DLD1 (cell line): ENCODE results near the gene SPRYD3.
"Not testable (repeated sequence)": the region's sequence is repeated elsewhere in the genome, so short reads cannot be mapped to it uniquely, and the experiment has no call there.

Source experiments
- in situ Hi-C: cut with HindIII; loops from 2 replicates; pipeline ENCODE4 v1.10.0; 2017; ENCODE audit warnings: low sequenced_read_pairs

SPRYD3 gene, protein sequence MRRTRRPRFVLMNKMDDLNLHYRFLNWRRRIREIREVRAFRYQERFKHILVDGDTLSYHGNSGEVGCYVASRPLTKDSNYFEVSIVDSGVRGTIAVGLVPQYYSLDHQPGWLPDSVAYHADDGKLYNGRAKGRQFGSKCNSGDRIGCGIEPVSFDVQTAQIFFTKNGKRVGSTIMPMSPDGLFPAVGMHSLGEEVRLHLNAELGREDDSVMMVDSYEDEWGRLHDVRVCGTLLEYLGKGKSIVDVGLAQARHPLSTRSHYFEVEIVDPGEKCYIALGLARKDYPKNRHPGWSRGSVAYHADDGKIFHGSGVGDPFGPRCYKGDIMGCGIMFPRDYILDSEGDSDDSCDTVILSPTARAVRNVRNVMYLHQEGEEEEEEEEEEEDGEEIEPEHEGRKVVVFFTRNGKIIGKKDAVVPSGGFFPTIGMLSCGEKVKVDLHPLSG

DNA sequence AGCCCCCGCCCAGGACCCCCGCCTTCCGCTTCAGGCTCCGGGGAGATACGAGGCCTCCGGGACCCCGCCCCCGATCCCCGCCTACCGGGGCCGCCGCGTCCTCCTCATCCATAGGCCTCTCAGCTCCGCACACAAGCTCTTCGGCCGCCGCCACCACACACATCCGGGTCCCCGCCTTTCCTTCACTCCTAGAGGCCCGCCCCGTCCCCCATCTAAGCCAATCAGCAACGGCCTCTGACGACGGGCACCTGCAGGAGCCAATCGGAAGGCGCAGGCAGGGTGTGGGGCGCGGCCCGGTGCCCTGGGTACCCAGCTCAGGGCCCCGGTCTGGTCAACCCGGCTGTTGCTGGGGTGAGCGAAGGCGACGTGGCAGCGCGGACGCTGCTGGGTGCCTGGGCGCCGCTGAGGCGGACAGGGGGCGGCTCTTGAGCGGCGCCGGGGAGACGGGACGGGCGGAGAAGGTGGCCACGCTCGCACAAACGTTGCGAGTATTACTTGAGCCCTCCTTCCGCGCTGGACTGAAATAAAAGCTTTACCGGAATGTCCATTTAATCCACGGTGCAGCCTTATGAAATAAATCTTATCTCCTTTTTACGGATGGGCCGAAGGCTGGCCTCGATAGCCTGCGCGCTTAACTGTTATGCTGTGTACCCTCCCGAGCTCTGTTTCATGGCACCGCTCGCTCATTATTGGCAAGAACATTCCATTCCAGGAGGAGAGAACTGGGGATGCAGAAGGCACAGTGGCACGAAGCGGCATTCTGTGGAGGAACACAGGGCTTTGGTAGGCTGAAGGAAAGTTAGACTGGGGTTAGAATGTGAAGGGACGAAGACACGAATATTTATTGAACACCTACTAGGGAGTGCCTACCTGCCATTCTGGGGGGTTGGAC lies at the start of gene SPRYD3:
Gene SPRYD3 (minus strand): TSS at position 165 of the 892 bp plus-strand sequence. CDS start 57 bp downstream, at position 108.
- in situ Hi-C loops, result no loop called here

DNA sequence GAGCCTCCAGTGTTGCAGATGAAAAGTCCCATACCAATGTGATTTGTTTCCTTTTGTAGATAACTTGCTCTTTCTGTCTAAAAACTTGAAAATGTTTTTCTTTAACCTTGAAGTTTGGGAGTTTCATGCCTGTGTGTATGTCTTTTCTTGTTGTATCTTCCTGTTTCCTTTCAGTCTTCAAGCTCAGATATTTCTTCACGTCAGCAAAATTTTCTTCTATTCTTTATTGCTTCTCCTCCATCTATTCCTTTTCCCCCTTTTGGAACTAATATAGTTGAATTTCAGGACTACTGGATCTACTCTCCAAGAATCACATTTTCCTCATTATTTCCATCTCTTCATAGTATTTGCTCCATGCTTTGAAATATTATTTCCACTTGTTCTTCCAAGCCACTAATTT lies 48.0 kb upstream of the SPRYD3 start:
- in situ Hi-C loops, result no loop called here

DNA sequence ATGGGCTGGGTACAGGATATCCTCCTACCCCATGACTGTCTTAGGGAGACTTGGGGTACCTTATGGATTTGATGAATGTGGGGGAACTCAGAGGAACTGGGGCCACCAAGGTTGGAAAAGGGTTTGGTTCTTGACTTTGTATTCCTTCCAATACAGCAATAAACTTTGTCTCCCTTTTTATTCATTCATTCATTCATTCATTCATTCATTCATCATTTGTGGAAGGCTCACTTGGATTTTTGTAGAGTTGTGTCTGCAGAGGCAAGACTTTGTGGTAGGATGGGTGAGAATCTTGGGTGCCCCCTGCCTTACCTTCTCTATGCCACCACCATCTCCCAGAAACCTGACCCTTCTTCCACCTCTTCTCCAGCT lies 45.1 kb upstream of the SPRYD3 start:
- in situ Hi-C loops, result no loop called here

DNA sequence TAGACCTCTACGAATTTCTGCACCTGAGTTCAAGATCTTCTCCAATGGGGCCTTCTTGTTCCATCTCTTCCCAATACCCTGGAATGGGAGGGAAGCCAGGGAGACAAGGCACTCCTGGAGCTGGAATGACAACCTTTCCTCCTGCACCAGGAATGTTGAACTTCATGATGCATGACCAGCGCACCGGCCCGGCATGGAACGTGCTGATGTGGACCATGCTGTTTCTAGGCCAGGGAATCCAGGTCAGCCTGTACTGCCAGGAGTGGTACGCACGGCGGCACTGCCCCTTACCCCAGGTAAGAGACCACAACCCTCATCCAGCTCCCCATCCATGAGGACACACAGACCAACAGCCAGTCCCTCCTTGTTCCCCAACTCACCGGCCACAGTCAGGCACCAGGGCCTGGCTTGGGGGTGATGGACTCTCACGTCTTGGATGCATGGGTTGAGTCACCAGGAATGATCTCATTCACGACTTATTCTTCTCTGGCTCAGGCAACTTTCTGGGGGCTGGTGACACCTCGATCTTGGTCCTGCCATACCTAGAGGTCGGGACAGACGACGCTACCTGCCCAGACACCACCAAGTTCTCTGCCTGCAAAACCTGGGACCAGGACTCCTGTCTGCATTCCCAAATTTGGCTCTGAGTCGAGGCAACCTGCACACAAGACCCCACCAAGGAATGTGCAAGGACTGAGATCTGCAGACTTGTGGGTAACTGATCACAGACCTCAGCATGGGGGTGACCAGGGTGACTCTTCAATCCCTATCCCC lies 44.6 kb upstream of the SPRYD3 start:
- in situ Hi-C loops, result no loop called here

DNA sequence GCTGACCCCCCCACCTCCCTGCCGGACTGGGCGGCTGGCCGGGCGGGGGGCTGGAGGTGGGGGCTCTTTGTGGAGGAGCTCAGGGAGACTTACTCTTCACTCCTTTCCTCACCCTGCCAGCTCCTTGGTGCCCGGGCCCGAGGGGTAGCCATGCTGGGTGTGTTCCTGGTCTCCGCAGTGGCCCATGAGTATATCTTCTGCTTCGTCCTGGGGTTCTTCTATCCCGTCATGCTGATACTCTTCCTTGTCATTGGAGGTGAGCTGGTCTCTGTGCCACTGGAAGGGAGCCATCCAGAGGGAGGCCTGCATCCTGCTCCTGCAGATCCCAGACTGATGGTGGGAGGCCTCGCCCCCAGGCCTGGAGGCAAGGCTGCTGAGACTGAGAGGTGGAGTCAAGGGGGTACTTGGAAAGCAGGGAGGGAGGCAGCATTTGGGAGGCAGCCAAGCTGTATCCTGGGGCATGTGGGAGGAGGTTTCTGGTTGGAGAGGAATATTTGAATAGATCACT lies 43.8 kb upstream of the SPRYD3 start:
- in situ Hi-C loops, result no loop called here

DNA sequence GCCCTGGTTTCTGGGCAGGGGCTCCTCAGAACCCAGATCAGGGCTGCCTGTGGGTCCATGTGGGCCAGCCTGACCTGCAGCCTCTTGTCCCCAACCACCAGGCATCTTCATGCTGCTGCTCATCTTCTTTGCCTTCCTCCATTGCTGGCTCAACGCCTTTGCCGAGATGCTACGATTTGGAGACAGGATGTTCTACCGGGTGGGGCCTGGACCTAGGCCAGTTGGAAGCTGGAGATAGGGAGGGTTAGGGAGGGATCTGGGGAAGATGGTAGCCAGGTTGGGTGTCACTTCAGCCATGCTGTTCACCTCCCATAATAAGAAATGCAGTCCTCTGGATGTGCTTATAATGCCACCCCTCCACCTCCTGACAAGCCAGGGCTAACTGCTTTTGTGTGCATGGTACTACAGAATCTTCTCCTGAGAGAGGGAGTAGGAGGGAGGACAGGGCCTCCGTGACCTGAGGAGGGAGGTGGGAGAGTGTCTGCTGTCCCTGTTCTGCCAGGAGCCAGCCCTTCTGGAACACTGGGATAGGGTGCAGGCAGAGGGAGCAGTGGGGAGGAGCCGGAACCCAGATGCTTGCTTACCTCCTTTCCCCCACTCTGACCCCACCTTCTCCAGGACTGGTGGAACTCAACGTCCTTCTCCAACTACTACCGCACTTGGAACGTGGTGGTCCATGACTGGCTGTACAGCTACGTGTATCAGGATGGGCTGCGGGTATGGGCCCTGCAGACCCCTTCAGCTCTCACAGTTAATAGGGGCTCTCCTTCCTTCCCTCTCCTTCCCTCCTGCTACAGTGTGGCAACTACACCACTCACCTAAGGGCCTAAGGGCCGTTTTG lies 41.7 kb upstream of the SPRYD3 start:
- in situ Hi-C loops, result no loop called here

DNA sequence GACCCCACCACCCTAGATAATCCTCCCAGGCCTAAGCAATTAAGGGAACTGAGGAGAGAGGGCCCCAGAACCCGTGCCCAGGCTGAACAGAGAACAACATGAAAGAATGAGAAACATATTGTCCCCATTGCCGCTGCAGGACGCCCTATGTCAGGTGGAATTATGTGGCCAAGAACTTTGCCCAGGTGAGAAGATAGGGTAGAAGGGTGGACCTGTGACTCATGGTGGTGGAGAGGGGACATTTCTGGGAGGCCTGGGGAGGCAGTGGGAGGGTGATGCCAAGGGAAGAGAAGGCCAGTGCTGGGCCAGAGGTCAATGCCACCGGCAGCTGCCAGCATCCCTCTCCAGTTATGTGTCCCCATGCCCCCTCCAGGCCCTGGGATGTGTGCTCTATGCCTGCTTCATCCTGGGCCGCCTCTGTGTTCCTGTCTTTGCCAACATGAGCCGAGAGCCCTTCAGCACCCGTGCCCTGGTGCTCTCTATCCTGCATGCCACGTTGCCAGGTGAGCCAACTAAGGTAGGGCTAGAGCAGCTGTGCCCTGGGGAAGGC lies 39.6 kb upstream of the SPRYD3 start:
- in situ Hi-C loops, result no loop called here

DNA sequence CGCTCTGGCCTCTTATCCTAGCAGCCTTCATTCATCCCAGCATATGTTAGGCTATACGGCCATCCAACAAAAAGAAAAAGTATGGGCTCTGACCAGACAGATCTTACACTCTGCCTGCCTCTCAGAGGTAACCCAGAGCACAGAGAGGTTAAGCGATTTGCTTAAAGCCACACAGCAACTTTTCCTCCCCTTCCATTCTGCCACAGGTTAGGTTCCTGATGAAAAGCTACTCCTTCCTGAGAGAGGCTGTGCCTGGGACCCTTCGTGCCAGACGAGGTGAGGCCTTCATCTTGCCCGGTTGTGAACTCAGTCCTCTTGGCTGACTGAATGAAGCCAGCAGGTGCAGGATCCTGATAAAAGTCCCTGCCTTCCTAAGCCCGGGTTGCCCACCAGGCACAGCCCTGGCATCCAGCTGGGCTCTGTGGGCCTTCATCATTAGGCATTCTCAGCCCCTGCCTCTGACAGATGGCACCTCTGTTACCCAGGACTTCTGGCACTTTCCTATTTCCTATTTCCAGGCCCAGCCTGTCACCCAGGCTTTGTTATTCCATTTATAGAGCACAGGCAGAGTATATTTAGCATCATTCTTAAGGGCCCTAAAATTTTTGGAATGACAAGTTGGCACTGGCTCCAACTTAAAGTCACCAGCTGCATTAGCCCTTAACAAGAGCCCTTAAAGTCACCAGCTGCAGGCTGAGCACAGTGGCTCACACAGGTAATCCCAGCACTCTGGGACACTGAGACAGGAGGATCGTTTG lies 36.9 kb upstream of the SPRYD3 start:
- in situ Hi-C loops, result no loop called here

DNA sequence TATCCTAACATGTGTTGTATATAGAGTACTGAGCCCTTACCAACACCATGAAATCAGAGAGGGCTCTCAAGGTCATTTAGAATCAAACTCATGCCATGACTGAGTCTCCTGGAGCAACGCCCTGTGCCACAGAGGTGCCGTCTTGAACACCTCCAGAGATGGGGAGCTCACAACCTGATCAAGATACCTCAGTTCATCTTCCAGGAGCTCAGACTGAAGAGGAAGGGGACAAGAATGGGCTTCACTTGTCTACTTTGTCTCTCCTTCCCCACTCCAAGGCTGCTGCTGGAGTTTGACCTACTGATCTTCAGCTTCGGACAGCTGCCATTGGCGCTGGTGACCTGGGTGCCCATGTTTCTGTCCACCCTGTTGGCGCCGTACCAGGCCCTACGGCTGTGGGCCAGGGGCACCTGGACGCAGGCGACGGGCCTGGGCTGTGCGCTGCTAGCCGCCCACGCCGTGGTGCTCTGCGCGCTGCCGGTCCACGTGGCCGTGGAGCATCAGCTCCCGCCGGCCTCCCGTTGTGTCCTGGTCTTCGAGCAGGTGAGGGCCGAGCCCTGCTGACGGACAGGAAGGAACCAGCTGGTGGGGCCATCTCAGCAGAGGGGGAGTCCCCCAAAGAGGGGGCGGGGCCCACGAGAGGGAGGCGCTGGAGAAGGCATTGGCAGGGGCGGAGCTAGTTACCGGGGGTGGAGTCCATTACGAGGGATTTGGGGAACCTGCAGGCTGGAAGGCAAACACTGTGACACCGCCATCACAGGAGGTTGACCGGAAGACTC lies 36.1 kb upstream of the SPRYD3 start:
- in situ Hi-C loops, result no loop called here

DNA sequence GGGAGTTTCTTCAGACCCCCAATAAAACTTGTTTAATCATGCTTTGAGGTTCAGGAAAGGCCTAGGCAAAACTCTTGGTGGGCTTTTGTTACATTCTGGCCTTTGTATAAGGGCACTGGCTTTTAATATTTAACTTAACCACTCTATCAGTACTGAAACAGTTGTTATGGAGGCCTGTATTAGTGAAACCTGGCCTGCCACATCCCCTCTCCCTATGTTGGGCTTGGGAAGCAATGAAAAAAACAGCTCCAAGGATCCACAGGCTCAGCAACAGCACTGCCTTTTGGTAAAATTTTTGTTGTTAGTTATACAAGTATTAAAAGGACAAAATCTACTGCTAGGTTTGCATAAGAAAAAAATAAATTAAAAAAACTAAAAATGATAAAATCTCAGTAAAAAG lies 34.8 kb upstream of the SPRYD3 start:
- in situ Hi-C loops, result no loop called here

DNA sequence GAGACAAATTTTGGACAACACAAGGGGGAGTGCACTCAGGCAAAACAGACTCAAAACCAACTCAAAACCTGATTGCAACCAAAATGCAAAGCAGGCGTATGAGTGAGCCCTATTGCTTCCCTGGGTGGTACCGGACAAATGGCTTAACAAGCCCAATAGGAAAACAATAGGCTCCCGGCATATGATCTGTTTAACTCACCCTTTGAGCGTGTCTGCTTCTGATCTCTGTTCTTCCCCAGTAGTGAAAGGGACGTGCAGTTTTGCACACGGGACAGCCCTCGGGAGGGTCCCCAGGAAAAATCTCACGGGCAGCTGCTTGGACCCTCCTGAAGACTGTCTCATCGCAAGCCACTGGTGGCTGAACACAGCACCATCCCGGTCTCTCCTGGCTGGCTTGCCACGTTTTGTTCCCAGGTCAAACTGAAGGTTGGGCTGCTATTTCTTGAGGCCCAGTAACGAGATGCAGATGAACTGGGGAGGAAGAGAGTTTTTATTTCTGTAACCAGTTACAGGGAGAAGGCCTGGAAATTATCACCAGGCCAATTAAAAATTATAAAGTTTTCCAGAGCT lies 34.0 kb upstream of the SPRYD3 start:
- in situ Hi-C loops, result no loop called here

DNA sequence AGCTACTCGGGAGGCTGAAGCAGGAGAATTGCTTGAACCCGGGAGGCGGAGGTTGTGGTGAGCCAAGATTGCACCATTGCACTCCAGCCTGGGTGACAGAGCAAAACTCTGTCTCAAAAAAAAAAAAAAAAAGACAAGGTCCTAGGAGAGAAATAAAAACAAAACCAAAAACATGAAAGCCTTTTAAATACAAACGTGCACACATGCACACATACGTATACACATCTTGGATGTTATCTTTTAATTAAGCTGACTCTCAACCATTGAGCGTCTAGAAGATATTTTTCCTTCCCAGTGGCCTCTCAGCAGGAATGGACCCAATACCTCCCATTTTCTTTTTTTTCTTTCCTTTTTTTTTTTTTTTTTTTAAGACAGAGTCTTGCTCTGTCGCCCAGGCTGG lies 33.2 kb upstream of the SPRYD3 start:
- in situ Hi-C loops, result not testable (repeated sequence)

DNA sequence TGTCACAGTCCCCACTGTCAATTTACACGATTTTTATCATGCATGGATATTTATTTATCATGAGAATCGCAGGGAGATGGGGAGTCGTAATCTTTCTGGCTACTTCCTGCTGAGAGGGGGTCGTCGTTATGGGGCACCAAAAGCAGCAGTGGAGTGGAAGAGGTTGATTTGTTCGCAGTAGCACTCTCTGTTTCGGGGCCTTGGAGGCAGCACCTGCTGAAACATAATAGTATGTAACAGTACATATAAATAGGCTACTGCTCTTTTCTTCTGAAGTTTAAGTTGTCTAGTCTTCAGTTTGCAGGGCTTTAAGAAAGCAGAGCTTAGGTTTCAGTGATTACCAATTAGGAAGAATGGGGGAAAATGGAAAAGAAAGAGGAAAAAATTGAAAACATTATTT lies 27.9 kb upstream of the SPRYD3 start:
- in situ Hi-C loops, result no loop called here

DNA sequence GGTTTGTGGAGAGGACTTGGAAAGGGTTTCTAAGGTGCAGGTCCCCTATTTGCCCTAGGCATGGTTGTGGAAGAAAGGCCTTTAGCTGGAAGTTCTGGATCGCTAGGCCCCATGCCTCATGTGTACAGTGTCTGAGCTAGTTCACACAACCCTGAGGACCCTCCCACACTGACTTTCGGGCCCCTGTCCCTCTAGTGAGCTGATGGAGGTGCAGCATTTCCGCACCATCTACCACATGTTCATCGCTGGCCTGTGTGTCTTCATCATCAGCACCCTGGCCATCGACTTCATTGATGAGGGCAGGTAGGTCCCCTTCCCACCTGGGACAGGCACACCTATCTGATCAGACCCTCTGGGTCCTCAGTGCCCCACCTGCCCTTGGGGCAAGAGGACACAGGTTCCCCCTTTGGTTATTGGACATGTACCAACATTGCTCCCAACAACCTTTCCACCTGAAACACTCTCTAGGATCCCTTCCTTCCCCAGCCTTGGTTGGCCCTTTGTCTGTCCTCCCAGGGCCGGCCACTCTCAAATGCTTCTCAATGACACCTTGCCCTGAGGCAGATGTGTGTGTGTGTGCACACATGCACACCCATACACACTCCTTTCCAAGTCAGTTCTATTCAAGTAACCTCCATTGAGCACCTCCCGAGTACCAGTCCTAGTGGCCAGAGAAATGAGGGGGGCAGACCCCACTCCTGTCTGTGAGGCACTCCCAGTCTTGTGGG lies 26.7 kb upstream of the SPRYD3 start:
- in situ Hi-C loops, result no loop called here

DNA sequence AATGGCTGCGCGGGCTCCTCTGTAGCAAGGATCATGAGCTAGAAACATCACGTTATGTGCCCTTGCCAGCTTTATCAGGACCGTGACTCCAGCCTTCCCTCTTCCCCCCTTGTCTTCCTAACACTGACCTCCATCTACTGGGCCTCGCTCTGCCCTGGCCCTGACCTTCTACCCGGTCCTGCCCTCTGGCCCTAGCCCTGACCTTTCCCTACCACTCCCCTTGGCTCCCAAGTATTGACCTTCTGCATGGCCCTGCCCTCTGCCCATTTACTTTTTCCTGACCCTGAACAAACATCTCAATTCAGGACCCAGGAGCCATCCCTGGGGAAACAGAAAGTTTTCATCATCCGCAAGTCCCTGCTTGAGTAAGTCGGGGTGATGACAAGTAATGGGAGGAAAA lies 26.1 kb upstream of the SPRYD3 start:
- in situ Hi-C loops, result no loop called here

DNA sequence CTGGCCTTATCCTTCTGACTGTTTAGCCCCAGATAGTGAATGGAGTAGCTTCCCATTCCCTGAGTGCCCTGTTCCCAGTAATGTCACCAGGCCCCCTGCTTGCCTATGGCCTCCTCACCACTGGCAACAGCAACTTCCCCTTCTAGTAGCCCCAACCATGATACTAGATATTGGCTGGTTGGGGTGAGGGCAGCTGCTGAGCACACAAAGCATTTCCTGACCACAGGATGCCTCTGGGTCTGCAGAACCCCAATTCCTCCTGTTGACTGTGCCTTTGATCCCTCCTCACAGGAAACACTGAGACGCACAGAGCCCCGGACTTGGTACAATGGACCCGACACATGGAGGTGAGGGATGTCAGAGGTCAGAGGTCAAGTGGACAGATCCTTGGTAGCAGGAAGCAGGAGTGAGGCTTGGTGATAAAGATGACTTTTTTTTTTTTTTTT lies 24.7 kb upstream of the SPRYD3 start:
- in situ Hi-C loops, result no loop called here
